Right lobe of liver (tissue), 6 donors: ENCODE measurements around the gene TSPAN14. TPM values are rescaled to one million over a fixed set of nuclear protein-coding genes. Genes with fewer than 3 reads are reported as not detected.

ENCODE experiments used
- ATAC-seq, 4 donors: fragments of 200-7000 bp; cut with Tn5 transposase; one replicate each; pipeline ENCODE4 v1.9.1; 2020; ENCODE audit warnings: mild to moderate bottlenecking in 4 of 4, moderate library complexity in 4 of 4
- DNase-seq, 3 donors: peaks; one replicate each; pipeline ENCODE4 v3.0.0-alpha.2; 2020
- H3K27ac ChIP-seq, 3 donors: fragments of 200-600 bp; one replicate each; pipeline ENCODE4 v1.8.0; 2022
- H3K27me3 ChIP-seq, 2 donors: fragments of 200-600 bp; one replicate each; pipeline ENCODE4 v1.8.0; 2022
- H3K36me3 ChIP-seq, 4 donors: fragments of 200-600 bp; sonication (generic) in 1 of 4; one replicate each; pipeline versions ENCODE4 v1.5.1 to v1.8.0; 2017 to 2022; ENCODE audit warnings: control low read depth in 1 of 4
- H3K4me1 ChIP-seq, 4 donors: fragments of 200-600 bp; sonication (generic) in 1 of 4; one replicate each; pipeline versions ENCODE4 v1.5.1 to v1.8.0; 2017 to 2022; ENCODE audit warnings: control low read depth in 1 of 4
- H3K4me3 ChIP-seq, 3 donors: fragments of 200-600 bp; one replicate each; pipeline ENCODE4 v1.8.0; 2022
- H3K9me3 ChIP-seq, 4 donors: fragments of 200-600 bp; sonication (generic) in 1 of 4; one replicate each; pipeline versions ENCODE4 v1.5.1 to v1.8.0; 2017 to 2022; ENCODE audit warnings: control low read depth in 1 of 4
- CTCF ChIP-seq, 4 donors: fragments of 200-600 bp in 3 of 4; fragments of 450-650 bp in 1 of 4; IDR thresholded peaks; one replicate each; pipeline versions ENCODE4 v1.5.1 to v1.8.0; 2016 to 2022; ENCODE audit warnings: antibody characterized with exemption in 4 of 4, mild to moderate bottlenecking in 2 of 4
- POLR2A ChIP-seq: fragments of 450-650 bp; IDR thresholded peaks from one replicate; pipeline ENCODE4 v1.6.1; 2017; ENCODE audit warnings: antibody characterized with exemption, mild to moderate bottlenecking
- WGBS: methylation state at CpG from one replicate; pipeline ENCODE4 v1.1.6; 2018; ENCODE audit warnings: low coverage, low lambda C conversion rate; ENCODE audit not compliant: insufficient coverage; ENCODE audit errors: missing lambda C conversion rate; 5-methylcytosine and 5-hydroxymethylcytosine counted together
- intact Hi-C, 2 donors: fragments of 100-400 bp; cut with DNase I; formaldehyde crosslinking; loops; one replicate each; pipeline versions ENCODE4 v1.11.2 to v1.14.1; 2022
- total RNA-seq, 6 experiments: library from RNA; depleted of rRNA in 2 of 6; stranded (reverse); fragments of >200 nt in 2 of 6; fragmentation: NEBNext Ultra II Directional in 3 of 6; extraction: Animal tissue kit (Norgen Biotek cat#: 25700) in 3 of 6; gene quantifications; one replicate each; pipeline versions ENCODE4 v1.1.0 to v1.2.4, GENCODE V29; 2016 to 2023
- donor health status: DM: no; HTN: yes; CAD: no.
- donor health status: DM: no; HTN: no; CAD: no.
- donor health status: DM: no; HTN: no; CAD: no.
- donor health status: DM: no; HTN: yes; CAD: no.
- donor health status: DM: no; HTN: yes; CAD: no.

TSPAN14 gene
- total RNA-seq, 6 experiments from 2014 or later, result 22.1 to 39.0 (median 28.4) TPM

DNA sequence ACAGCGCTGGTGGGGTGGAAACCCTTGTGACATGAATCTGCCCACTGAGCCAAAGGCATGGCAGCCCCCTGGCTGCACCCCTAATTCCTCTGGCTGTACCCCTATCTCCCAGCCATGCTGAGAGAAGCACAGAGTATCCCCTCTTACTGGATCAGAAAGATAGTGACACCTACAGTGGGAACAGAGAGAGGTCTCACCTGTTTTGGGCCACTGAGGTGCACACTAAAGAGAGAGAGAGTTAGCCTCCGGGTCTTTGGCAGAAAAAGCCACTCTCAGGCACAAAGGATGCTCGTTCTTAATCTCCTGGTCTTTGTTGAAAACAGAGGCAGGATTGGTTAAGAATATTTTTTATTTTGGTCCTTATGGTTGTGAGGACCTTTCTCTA lies 11.3 kb downstream of the TSPAN14 start:
- H3K36me3 ChIP-seq, result peaks cover 0 to 9% (median 4%) of the 10 kb centered on the region in 4 donors
- peaks cover 4 to 81% (median 34%) of the 10 kb centered on the region in 4 donors for H3K4me1 ChIP-seq
- TF ChIP-seq CTCF (IDR thresholded peaks at IDR 0.05) (no peak), POLR2A (no peak)
- ATAC-seq (no peak), DNase-seq (no peak)
- 32% methylated on average over 2 of the region's 3 CpGs for WGBS
- H3K4me3 ChIP-seq, result no peak overlapping the region
- H3K27me3 ChIP-seq, result no peaks in the 10 kb centered on the region
- no peaks in the 10 kb centered on the region for H3K9me3 ChIP-seq
- intact Hi-C loops, result no loop called here
- peak overlapping the region in 2 of 3 donors; percentile 49 to 73 for H3K27ac ChIP-seq

DNA sequence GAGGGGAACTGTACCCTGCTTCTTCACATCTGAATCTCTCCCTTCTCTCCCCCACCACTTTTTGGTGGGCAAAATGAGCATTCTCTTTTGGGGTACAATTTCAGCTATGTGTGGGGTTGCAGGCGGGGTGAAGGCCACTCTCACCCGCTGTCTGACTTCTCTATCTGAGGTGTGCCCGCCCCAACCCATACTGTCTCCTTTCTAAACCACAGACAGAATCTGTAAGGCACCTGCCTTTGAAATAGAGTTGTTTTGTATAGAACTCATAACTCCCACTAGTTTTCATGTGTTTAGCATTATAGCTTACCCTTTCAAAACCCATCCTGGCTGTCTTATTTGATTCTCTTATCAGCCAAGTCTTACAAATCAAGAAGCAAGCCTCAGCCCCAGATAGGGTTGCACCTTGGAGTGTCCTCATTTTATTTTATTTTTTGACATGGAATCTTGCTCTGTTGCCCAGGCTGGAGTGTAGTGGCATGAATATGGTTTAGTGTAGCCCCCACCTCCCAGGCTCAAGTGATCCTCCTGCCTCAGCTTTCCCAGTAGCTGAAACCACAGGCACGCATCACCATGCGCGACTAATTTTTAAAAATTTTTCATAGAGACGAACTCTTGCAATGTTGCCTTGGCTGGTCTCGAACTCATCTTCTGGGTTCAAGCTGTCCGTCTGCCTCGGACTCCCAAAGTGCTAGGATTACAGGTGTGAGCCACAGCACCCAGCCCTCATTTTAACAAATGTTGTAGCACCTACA lies 11.9 kb downstream of the TSPAN14 start:
- DNase-seq (no peak), ATAC-seq (no peak)
- intact Hi-C loops, result no loop called here
- Histone ChIP-seq H3K4me1 (peaks cover 4 to 75% (median 34%) of the 10 kb centered on the region in 4 donors), H3K4me3 (no peak overlapping the region), H3K27ac (peak overlapping the region in 2 of 3 donors; percentile 49 to 73), H3K36me3 (peaks cover 0 to 12% (median 4%) of the 10 kb centered on the region in 4 donors), H3K27me3 (no peaks in the 10 kb centered on the region), H3K9me3 (no peaks in the 10 kb centered on the region)
- WGBS, result 76% methylated on average over 10 of the region's 10 CpGs
- no peak for TF ChIP-seq POLR2A
- TF ChIP-seq CTCF (IDR thresholded peaks at IDR 0.05), result no peak

- WGBS, result 44% methylated on average over 10 of the region's 10 CpGs
- no peak for DNase-seq
- Histone ChIP-seq H3K36me3 (peaks cover 0 to 12% (median 4%) of the 10 kb centered on the region in 4 donors), H3K27me3 (no peaks in the 10 kb centered on the region), H3K4me3 (no peak overlapping the region), H3K9me3 (no peaks in the 10 kb centered on the region), H3K27ac (peak overlapping the region; percentile 37 to 73 (median 49)), H3K4me1 (peaks cover 4 to 76% (median 33%) of the 10 kb centered on the region in 4 donors)
- intact Hi-C loops, result no loop called here
- TF ChIP-seq CTCF (IDR thresholded peaks at IDR 0.05), result no peak
- TF ChIP-seq POLR2A, result no peak
- peak in 2 of 4 donors; percentile 16 to 25 for ATAC-seq
Observed at GRCh38 chr10:80466724-80467326, 12.7 kb downstream of the TSPAN14 start.

- Histone ChIP-seq H3K36me3 (peaks cover 0 to 15% (median 4%) of the 10 kb centered on the region in 4 donors), H3K9me3 (no peaks in the 10 kb centered on the region), H3K4me3 (no peak overlapping the region), H3K27me3 (no peaks in the 10 kb centered on the region), H3K27ac (peak overlapping the region; percentile 49 to 73 (median 52)), H3K4me1 (peaks cover 4 to 67% (median 28%) of the 10 kb centered on the region in 4 donors)
- peak; percentile 34 for TF ChIP-seq POLR2A
- TF ChIP-seq CTCF (IDR thresholded peaks at IDR 0.05), result no peak
- 41% methylated on average over 6 of the region's 6 CpGs for WGBS
- ATAC-seq, result peak; percentile 62 to 89 (median 78)
- intact Hi-C loops, result no loop called here
- DNase-seq, result peak; percentile 56 to 78 (median 72)
Observed at GRCh38 chr10:80468002-80468401, 13.9 kb downstream of the TSPAN14 start.
